ENCODE measurements around the gene OPHN1.

Gene OPHN1

DNA sequence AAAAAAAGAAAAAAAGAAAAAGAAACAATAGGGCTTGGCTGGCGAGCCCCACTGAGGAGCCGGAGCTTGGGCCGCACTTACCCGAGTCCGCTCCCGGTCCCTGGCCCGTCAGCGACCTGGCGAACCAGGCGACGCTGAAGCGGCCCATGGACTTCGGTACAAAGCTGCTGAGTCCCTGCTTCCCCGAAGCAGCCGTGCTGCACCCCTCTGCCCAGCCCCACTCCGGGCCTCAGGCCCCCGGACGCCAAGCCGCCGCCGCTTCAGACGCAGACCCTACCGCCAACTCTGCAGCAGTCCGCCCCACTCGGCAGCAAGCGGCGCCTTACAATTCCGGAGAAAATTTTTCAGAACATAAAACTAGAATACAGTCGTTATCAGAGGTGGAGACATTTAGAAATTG is 300.5 kb downstream of the OPHN1 start:
- DNase-seq (ENCODE audit: low read depth, low spot score): no peak
- H3K4me3 ChIP-seq: no peak overlapping the region
- H3K36me3 ChIP-seq (ENCODE audit: insufficient read depth, low read length): no peaks in the 10 kb centered on the region
- no peak overlapping the region for H3K27ac ChIP-seq
- H3K9me3 ChIP-seq (ENCODE audit: low read depth, low read length): no peaks in the 10 kb centered on the region
- TF ChIP-seq EZH2 (IDR thresholded peaks at IDR 0.05): no peak
- no peak for TF ChIP-seq FOXP2 (optimal IDR thresholded peaks at IDR 0.05; ENCODE audit: control extremely low read depth, extremely low read length, insufficient read depth)
- TF ChIP-seq POLR2AphosphoS5 (IDR thresholded peaks at IDR 0.05; ENCODE audit: borderline replicate concordance, low read depth, low read length): no peak
- H3K9ac ChIP-seq (ENCODE audit: insufficient read length): no peak overlapping the region

GRCh38 chrX:68121835-68122234 is 311.5 kb downstream of the OPHN1 start:
- Histone ChIP-seq H3K9ac (ENCODE audit: insufficient read length) (no peak overlapping the region), H3K4me3 (no peak overlapping the region), H3K27ac (no peak overlapping the region), H3K9me3 (ENCODE audit: low read depth, low read length) (no peaks in the 10 kb centered on the region), H3K36me3 (ENCODE audit: insufficient read depth, low read length) (no peaks in the 10 kb centered on the region)
- TF ChIP-seq POLR2AphosphoS5 (IDR thresholded peaks at IDR 0.05; ENCODE audit: borderline replicate concordance, low read depth, low read length) (no peak), FOXP2 (optimal IDR thresholded peaks at IDR 0.05; ENCODE audit: control extremely low read depth, extremely low read length, insufficient read depth) (no peak), EZH2 (IDR thresholded peaks at IDR 0.05) (no peak)
- no peak for DNase-seq (ENCODE audit: low read depth, low spot score)

DNA sequence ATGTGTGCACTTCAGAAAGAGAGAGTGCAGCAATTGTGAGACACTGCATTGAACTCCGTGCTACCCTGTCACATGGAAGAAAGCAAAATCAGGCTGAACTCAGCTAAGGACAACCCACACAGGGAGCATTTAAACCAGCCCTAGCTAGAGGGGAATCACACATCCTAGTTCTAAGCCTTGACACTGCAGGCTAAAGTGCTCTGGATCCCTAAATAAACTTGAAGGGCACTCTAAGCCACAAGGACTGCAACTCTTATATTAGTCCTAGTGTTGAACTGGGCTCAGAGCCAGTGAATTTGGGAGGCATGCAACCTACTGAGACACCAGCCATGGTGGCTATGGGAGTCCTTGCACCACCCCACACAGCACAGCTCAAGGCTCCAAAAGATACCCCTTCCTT is 311.9 kb downstream of the OPHN1 start:
- H3K4me3 ChIP-seq: no peak overlapping the region
- H3K36me3 ChIP-seq (ENCODE audit: insufficient read depth, low read length): no peaks in the 10 kb centered on the region
- DNase-seq (ENCODE audit: low read depth, low spot score): no peak

DNA sequence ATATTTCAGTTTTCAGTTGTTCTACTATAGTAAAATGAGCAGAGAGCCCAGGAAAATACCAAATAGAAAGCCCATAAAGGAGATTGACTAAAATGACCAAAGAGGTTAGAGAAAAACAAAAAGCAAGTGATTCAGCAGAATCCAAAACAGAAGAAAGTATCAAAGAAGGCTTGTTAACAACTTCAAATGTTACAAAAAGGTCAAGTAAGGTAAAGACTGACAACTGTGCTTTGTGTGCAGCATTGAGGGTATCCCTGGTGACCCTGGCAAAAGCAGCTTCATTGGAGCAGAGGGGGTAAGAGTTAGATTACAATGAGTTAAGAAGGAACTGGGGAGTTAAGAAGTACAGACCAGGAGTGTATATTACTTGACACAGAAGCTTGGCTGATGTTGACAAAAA is 317.9 kb downstream of the OPHN1 start:
- DNase-seq (ENCODE audit: low read depth, low spot score): no peak
- H3K27ac ChIP-seq: no peak overlapping the region
- no peak for TF ChIP-seq POLR2AphosphoS5 (IDR thresholded peaks at IDR 0.05; ENCODE audit: borderline replicate concordance, low read depth, low read length)
- no peak overlapping the region for H3K4me3 ChIP-seq
- no peaks in the 10 kb centered on the region for H3K9me3 ChIP-seq (ENCODE audit: low read depth, low read length)
- H3K9ac ChIP-seq (ENCODE audit: insufficient read length): no peak overlapping the region
- no peaks in the 10 kb centered on the region for H3K36me3 ChIP-seq (ENCODE audit: insufficient read depth, low read length)

More for the DNA sequence above, 311.9 kb downstream of the OPHN1 start:
- Histone ChIP-seq H3K9ac (ENCODE audit: insufficient read length) (no peak overlapping the region), H3K9me3 (ENCODE audit: low read depth, low read length) (no peaks in the 10 kb centered on the region), H3K27ac (no peak overlapping the region)
- no peak for TF ChIP-seq EZH2 (IDR thresholded peaks at IDR 0.05)
- TF ChIP-seq POLR2AphosphoS5 (IDR thresholded peaks at IDR 0.05; ENCODE audit: borderline replicate concordance, low read depth, low read length): no peak

DNA sequence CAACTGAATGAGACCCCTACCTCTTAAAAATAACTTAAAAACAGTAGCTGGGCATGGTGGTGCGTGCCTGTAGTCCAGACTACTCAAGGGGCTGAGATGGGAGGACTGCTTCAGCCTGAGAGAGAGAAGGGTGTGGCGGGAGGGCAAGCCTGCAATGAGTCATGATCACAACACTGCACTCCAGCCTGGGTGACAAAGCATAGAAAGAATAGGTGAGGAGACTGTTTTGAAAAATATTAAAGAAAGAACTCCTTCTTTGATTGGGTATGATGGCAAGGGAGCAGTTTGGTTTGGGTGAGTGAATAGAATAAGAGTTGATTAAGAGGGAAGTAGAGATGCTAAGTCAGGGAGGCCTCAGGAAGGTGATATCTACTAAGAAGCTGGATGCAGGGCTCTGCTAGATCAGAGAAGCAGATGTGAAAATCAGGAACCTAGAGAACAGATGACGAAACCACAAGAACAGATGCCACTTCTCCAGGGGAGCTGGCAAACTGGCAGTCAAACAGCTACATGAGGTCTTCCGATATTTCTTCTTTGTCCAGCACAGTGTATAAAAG is 318.6 kb downstream of the OPHN1 start:
- no peak for DNase-seq (ENCODE audit: low read depth, low spot score)
- no peak overlapping the region for H3K27ac ChIP-seq
- no peak overlapping the region for H3K9ac ChIP-seq (ENCODE audit: insufficient read length)
- no peaks in the 10 kb centered on the region for H3K36me3 ChIP-seq (ENCODE audit: insufficient read depth, low read length)
- no peak overlapping the region for H3K4me3 ChIP-seq
- no peak for TF ChIP-seq EZH2 (IDR thresholded peaks at IDR 0.05)
- no peak for TF ChIP-seq POLR2AphosphoS5 (IDR thresholded peaks at IDR 0.05; ENCODE audit: borderline replicate concordance, low read depth, low read length)
- TF ChIP-seq FOXP2 (optimal IDR thresholded peaks at IDR 0.05; ENCODE audit: control extremely low read depth, extremely low read length, insufficient read depth): no peak
- no peaks in the 10 kb centered on the region for H3K9me3 ChIP-seq (ENCODE audit: low read depth, low read length)

GRCh38 chrX:68113837-68114572 is 319.3 kb downstream of the OPHN1 start:
- H3K9ac ChIP-seq (ENCODE audit: insufficient read length): no peak overlapping the region
- H3K27ac ChIP-seq: no peak overlapping the region
- no peak for DNase-seq (ENCODE audit: low read depth, low spot score)
- no peaks in the 10 kb centered on the region for H3K9me3 ChIP-seq (ENCODE audit: low read depth, low read length)
- H3K36me3 ChIP-seq (ENCODE audit: insufficient read depth, low read length): no peaks in the 10 kb centered on the region
- H3K4me3 ChIP-seq: no peak overlapping the region
- TF ChIP-seq FOXP2 (optimal IDR thresholded peaks at IDR 0.05; ENCODE audit: control extremely low read depth, extremely low read length, insufficient read depth) (no peak), POLR2AphosphoS5 (IDR thresholded peaks at IDR 0.05; ENCODE audit: borderline replicate concordance, low read depth, low read length) (no peak), EZH2 (IDR thresholded peaks at IDR 0.05) (no peak)

GRCh38 chrX:68112321-68112720 is 321.0 kb downstream of the OPHN1 start:
- TF ChIP-seq POLR2AphosphoS5 (IDR thresholded peaks at IDR 0.05; ENCODE audit: borderline replicate concordance, low read depth, low read length) (no peak), FOXP2 (optimal IDR thresholded peaks at IDR 0.05; ENCODE audit: control extremely low read depth, extremely low read length, insufficient read depth) (no peak), EZH2 (IDR thresholded peaks at IDR 0.05) (no peak)
- H3K27ac ChIP-seq: no peak overlapping the region
- H3K9ac ChIP-seq (ENCODE audit: insufficient read length): no peak overlapping the region

GRCh38 chrX:68109162-68109561 is 324.1 kb downstream of the OPHN1 start:
- DNase-seq (ENCODE audit: low read depth, low spot score): no peak
- no peaks in the 10 kb centered on the region for H3K36me3 ChIP-seq (ENCODE audit: insufficient read depth, low read length)
- no peak for TF ChIP-seq EZH2 (IDR thresholded peaks at IDR 0.05)
- no peak for TF ChIP-seq POLR2AphosphoS5 (IDR thresholded peaks at IDR 0.05; ENCODE audit: borderline replicate concordance, low read depth, low read length)
- no peak for TF ChIP-seq FOXP2 (optimal IDR thresholded peaks at IDR 0.05; ENCODE audit: control extremely low read depth, extremely low read length, insufficient read depth)
- no peaks in the 10 kb centered on the region for H3K9me3 ChIP-seq (ENCODE audit: low read depth, low read length)
- no peak overlapping the region for H3K4me3 ChIP-seq
- H3K9ac ChIP-seq (ENCODE audit: insufficient read length): no peak overlapping the region
- H3K27ac ChIP-seq: no peak overlapping the region

More at GRCh38 chrX:68112321-68112720, 321.0 kb downstream of the OPHN1 start:
- no peaks in the 10 kb centered on the region for H3K9me3 ChIP-seq (ENCODE audit: low read depth, low read length)
- H3K4me3 ChIP-seq: no peak overlapping the region
- H3K36me3 ChIP-seq (ENCODE audit: insufficient read depth, low read length): no peaks in the 10 kb centered on the region
- DNase-seq (ENCODE audit: low read depth, low spot score): no peak

GRCh38 chrX:68098431-68098830 is 334.9 kb downstream of the OPHN1 start:
- Histone ChIP-seq H3K9me3 (ENCODE audit: low read depth, low read length) (no peaks in the 10 kb centered on the region), H3K36me3 (ENCODE audit: insufficient read depth, low read length) (no peaks in the 10 kb centered on the region), H3K27ac (no peak overlapping the region), H3K9ac (ENCODE audit: insufficient read length) (no peak overlapping the region), H3K4me3 (no peak overlapping the region)
- DNase-seq (ENCODE audit: low read depth, low spot score): no peak
- TF ChIP-seq FOXP2 (optimal IDR thresholded peaks at IDR 0.05; ENCODE audit: control extremely low read depth, extremely low read length, insufficient read depth): no peak
- TF ChIP-seq EZH2 (IDR thresholded peaks at IDR 0.05): no peak
- TF ChIP-seq POLR2AphosphoS5 (IDR thresholded peaks at IDR 0.05; ENCODE audit: borderline replicate concordance, low read depth, low read length): no peak
